ENCODE measurements around the gene FAM110D. TPM values are rescaled to one million over a fixed set of nuclear protein-coding genes. Genes with fewer than 3 reads are reported as not detected.
A peak's percentile ranks its signal among the peaks of the same experiment; 100 is the strongest.

The FAM110D gene
- total and polyA plus RNA-seq, 5 donors from 2014 or later: not detected

GRCh38 chr1:26210147-26210870, 51.4 kb downstream of the FAM110D start:
- no peak overlapping the region for H3K27ac ChIP-seq (ENCODE audit: insufficient read depth, low read length, poor library complexity, severe bottlenecking)
- no peaks in the 10 kb centered on the region for H3K4me1 Mint-ChIP-seq
- H3K9me3 Mint-ChIP-seq: no peaks in the 10 kb centered on the region
- ATAC-seq (ENCODE audit: low read depth in 2 of 2): no peak
- no peaks in the 10 kb centered on the region for H3K9me3 ChIP-seq (ENCODE audit: control insufficient read depth in 2 of 2, low read length in 2 of 2)
- H3K27me3 Mint-ChIP-seq: peaks cover 5% of the 10 kb centered on the region
- H3K36me3 Mint-ChIP-seq: no peaks in the 10 kb centered on the region
- peak overlapping the region in 1 of 3 donors; percentile 20 for H3K27ac Mint-ChIP-seq
- no peaks in the 10 kb centered on the region for H3K36me3 ChIP-seq (ENCODE audit: control insufficient read depth, insufficient read depth, low read length)
- H3K4me1 ChIP-seq (ENCODE audit: control insufficient read depth, insufficient read depth, low read length, poor library complexity, severe bottlenecking): no peaks in the 10 kb centered on the region
- DNase-seq: no peak
- H3K4me3 ChIP-seq (ENCODE audit: low read depth, low read length): no peak overlapping the region
- no peak overlapping the region for H3K4me3 Mint-ChIP-seq
- H3K27me3 ChIP-seq (ENCODE audit: control insufficient read depth, insufficient read depth, low read length): no peaks in the 10 kb centered on the region

GRCh38 chr1:26212726-26213125, 53.8 kb downstream of the FAM110D start:
- Histone ChIP-seq H3K4me1 (ENCODE audit: control insufficient read depth, insufficient read depth, low read length, poor library complexity, severe bottlenecking) (no peaks in the 10 kb centered on the region), H3K27me3 (ENCODE audit: control insufficient read depth, insufficient read depth, low read length) (no peaks in the 10 kb centered on the region), H3K9me3 (ENCODE audit: control insufficient read depth in 2 of 2, low read length in 2 of 2) (no peaks in the 10 kb centered on the region), H3K4me3 (ENCODE audit: low read depth, low read length) (no peak overlapping the region), H3K27ac (ENCODE audit: insufficient read depth, low read length, poor library complexity, severe bottlenecking) (no peak overlapping the region), H3K36me3 (ENCODE audit: control insufficient read depth, insufficient read depth, low read length) (no peaks in the 10 kb centered on the region)
- Mint-ChIP-seq H3K4me1 (no peaks in the 10 kb centered on the region), H3K4me3 (no peak overlapping the region), H3K27ac (peak overlapping the region in 1 of 3 donors; percentile 43), H3K36me3 (no peaks in the 10 kb centered on the region), H3K27me3 (peaks cover 10% of the 10 kb centered on the region), H3K9me3 (no peaks in the 10 kb centered on the region)
- DNase-seq (no peak), ATAC-seq (ENCODE audit: low read depth in 2 of 2) (no peak)

- Mint-ChIP-seq H3K27ac (no peak overlapping the region), H3K36me3 (no peaks in the 10 kb centered on the region), H3K9me3 (no peaks in the 10 kb centered on the region), H3K27me3 (peaks cover 10% of the 10 kb centered on the region), H3K4me1 (no peaks in the 10 kb centered on the region), H3K4me3 (no peak overlapping the region)
- H3K27me3 ChIP-seq (ENCODE audit: control insufficient read depth, insufficient read depth, low read length): no peaks in the 10 kb centered on the region
- no peak overlapping the region for H3K27ac ChIP-seq (ENCODE audit: insufficient read depth, low read length, poor library complexity, severe bottlenecking)
- DNase-seq (no peak), ATAC-seq (ENCODE audit: low read depth in 2 of 2) (no peak)
- H3K4me3 ChIP-seq (ENCODE audit: low read depth, low read length): no peak overlapping the region
- H3K9me3 ChIP-seq (ENCODE audit: control insufficient read depth in 2 of 2, low read length in 2 of 2): no peaks in the 10 kb centered on the region
- H3K4me1 ChIP-seq (ENCODE audit: control insufficient read depth, insufficient read depth, low read length, poor library complexity, severe bottlenecking): no peaks in the 10 kb centered on the region
- no peaks in the 10 kb centered on the region for H3K36me3 ChIP-seq (ENCODE audit: control insufficient read depth, insufficient read depth, low read length)
Observed at GRCh38 chr1:26213335-26213905, 54.5 kb downstream of the FAM110D start.

Other genes starting within 250 kb of the FAM110D start
- gene PAFAH2, start 161.0 kb upstream of the FAM110D start, total RNA-seq: 10.7 TPM
- 10 to 100 TPM; 12.4 to 26.3 (median 17.7) TPM for gene PAFAH2, start 161.0 kb upstream of the FAM110D start, polyA plus RNA-seq
- not detected for gene EXTL1, start 137.3 kb upstream of the FAM110D start, total RNA-seq
- under 1 TPM in 1 of 4 donors, not detected in 3; 0.22 TPM for gene EXTL1, start 137.3 kb upstream of the FAM110D start, polyA plus RNA-seq
- gene SLC30A2, start 113.0 kb upstream of the FAM110D start, total RNA-seq: not detected
- under 1 TPM in 1 of 4 donors, not detected in 3; 0.07 TPM for gene SLC30A2, start 113.0 kb upstream of the FAM110D start, polyA plus RNA-seq
- gene TRIM63, start 91.4 kb upstream of the FAM110D start, total RNA-seq: not detected
- not detected for gene TRIM63, start 91.4 kb upstream of the FAM110D start, polyA plus RNA-seq
- gene PDIK1L, start 47.3 kb upstream of the FAM110D start, total RNA-seq: 11.1 TPM
- gene PDIK1L, start 47.3 kb upstream of the FAM110D start, polyA plus RNA-seq: 1 to 10 TPM; 5.1 to 9.2 (median 6.5) TPM
- gene C1orf232, start 9.9 kb downstream of the FAM110D start, total RNA-seq: not detected
- gene C1orf232, start 9.9 kb downstream of the FAM110D start, polyA plus RNA-seq: not detected
- gene ZNF593, start 10.8 kb downstream of the FAM110D start, total RNA-seq: 16.8 TPM
- gene ZNF593, start 10.8 kb downstream of the FAM110D start, polyA plus RNA-seq: 10 to 100 TPM; 40.3 to 65.6 (median 47.5) TPM
- not detected for gene ZNF593OS, start 12.8 kb downstream of the FAM110D start, total RNA-seq
- gene ZNF593OS, start 12.8 kb downstream of the FAM110D start, polyA plus RNA-seq: 1 to 10 TPM in 2 of 4 donors, under 1 TPM in 1, not detected in 1; 0.53 to 1.3 (median 1.1) TPM
- gene CNKSR1, start 18.4 kb downstream of the FAM110D start, total RNA-seq: 7.0 TPM
- 1 to 10 TPM in 3 of 4 donors, under 1 TPM in 1; 0.53 to 2.9 (median 2.1) TPM for gene CNKSR1, start 18.4 kb downstream of the FAM110D start, polyA plus RNA-seq
- gene CATSPER4, start 31.5 kb downstream of the FAM110D start, total RNA-seq: not detected
- not detected for gene CATSPER4, start 31.5 kb downstream of the FAM110D start, polyA plus RNA-seq
- 18.0 TPM for gene CEP85, start 75.1 kb downstream of the FAM110D start, total RNA-seq
- gene CEP85, start 75.1 kb downstream of the FAM110D start, polyA plus RNA-seq: 1 to 10 TPM; 6.5 to 9.8 (median 7.7) TPM
- 404 TPM for gene SH3BGRL3, start 121.0 kb downstream of the FAM110D start, total RNA-seq
- gene SH3BGRL3, start 121.0 kb downstream of the FAM110D start, polyA plus RNA-seq: 1,000 to 10,000 TPM; 1,085 to 1,853 (median 1,299) TPM
- gene UBXN11, start 147.6 kb downstream of the FAM110D start, total RNA-seq: 30.8 TPM
- 10 to 100 TPM in 3 of 4 donors, 1 to 10 TPM in 1; 8.1 to 15.2 (median 11.0) TPM for gene UBXN11, start 147.6 kb downstream of the FAM110D start, polyA plus RNA-seq
- gene CD52, start 158.9 kb downstream of the FAM110D start, total RNA-seq: 1,528 TPM
- over 10,000 TPM in 2 of 4 donors, 1,000 to 10,000 TPM in 2; 9,467 to 12,173 (median 10,919) TPM for gene CD52, start 158.9 kb downstream of the FAM110D start, polyA plus RNA-seq
- gene CRYBG2, start 195.1 kb downstream of the FAM110D start, total RNA-seq: 2.3 TPM
- gene CRYBG2, start 195.1 kb downstream of the FAM110D start, polyA plus RNA-seq: 1 to 10 TPM in 3 of 4 donors, not detected in 1; 1.0 to 2.0 (median 1.3) TPM
- gene ZNF683, start 213.7 kb downstream of the FAM110D start, total RNA-seq: not detected
- under 1 TPM in 2 of 4 donors, not detected in 2; 0.25 to 0.55 TPM for gene ZNF683, start 213.7 kb downstream of the FAM110D start, polyA plus RNA-seq